Measurements from ENCODE around the gene OTUB2.

OTUB2 gene

DNA sequence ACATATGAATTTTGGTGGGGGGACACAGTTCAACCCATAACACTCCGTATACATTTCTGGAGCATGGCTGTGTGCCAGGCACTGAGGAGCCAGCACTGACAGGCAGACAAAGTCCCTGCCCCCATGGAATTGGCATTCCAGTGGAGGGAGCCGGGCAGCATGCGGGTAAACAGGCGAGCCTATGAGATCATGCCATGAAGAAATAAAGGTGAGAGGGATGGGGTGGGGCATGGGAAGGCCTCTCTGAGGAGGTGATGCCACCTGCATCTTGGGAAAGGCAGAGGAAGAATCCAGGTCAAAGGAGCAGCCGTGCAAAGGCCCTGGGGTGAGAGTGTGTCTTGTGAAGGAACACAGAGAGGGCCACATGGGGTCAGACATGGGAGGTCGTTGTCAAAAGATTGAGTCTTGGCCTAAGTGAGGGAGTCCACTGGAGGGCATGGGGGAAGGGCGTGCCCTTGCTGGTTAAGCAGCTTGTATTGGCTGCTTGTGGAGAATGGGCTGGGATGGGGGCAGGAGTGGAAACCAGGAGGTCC is 3.6 kb downstream of the OTUB2 start:
- H3K4me1 Mint-ChIP-seq: peaks cover 4% of the 10 kb centered on the region
- H3K36me3 Mint-ChIP-seq (ENCODE audit: low read depth): peaks cover 7% of the 10 kb centered on the region
- H3K27ac Mint-ChIP-seq: no peak overlapping the region
- no peak for DNase-seq
- H3K4me3 Mint-ChIP-seq: no peak overlapping the region
- peaks cover 10% of the 10 kb centered on the region for H3K27me3 Mint-ChIP-seq (ENCODE audit: low read depth, poor library complexity)
- peaks cover 8% of the 10 kb centered on the region for H3K9me3 Mint-ChIP-seq
- TF ChIP-seq, protein P1, sequence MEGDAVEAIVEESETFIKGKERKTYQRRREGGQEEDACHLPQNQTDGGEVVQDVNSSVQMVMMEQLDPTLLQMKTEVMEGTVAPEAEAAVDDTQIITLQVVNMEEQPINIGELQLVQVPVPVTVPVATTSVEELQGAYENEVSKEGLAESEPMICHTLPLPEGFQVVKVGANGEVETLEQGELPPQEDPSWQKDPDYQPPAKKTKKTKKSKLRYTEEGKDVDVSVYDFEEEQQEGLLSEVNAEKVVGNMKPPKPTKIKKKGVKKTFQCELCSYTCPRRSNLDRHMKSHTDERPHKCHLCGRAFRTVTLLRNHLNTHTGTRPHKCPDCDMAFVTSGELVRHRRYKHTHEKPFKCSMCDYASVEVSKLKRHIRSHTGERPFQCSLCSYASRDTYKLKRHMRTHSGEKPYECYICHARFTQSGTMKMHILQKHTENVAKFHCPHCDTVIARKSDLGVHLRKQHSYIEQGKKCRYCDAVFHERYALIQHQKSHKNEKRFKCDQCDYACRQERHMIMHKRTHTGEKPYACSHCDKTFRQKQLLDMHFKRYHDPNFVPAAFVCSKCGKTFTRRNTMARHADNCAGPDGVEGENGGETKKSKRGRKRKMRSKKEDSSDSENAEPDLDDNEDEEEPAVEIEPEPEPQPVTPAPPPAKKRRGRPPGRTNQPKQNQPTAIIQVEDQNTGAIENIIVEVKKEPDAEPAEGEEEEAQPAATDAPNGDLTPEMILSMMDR (IDR thresholded peaks at IDR 0.05): no peak

DNA sequence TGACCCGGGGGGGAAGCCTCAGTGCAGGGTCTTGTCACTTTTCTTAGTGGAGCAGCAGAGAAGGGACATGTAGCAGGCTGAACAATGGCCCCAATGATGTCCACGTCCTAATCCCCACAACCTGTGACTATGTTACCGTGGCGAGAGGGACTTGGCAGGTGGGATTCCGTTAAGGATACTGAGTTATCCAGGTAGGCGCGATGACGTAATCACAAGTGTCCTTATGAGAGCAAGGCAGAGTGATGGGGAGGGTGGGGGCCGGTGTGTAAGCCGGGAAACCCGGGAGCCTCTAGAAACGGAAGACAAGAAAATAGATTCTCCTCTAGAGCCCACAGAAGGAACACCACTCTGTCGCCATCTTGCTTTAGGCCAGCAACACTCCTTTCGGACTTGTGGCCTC is 4.4 kb downstream of the OTUB2 start:
- H3K4me1 Mint-ChIP-seq: peaks cover 4% of the 10 kb centered on the region

DNA sequence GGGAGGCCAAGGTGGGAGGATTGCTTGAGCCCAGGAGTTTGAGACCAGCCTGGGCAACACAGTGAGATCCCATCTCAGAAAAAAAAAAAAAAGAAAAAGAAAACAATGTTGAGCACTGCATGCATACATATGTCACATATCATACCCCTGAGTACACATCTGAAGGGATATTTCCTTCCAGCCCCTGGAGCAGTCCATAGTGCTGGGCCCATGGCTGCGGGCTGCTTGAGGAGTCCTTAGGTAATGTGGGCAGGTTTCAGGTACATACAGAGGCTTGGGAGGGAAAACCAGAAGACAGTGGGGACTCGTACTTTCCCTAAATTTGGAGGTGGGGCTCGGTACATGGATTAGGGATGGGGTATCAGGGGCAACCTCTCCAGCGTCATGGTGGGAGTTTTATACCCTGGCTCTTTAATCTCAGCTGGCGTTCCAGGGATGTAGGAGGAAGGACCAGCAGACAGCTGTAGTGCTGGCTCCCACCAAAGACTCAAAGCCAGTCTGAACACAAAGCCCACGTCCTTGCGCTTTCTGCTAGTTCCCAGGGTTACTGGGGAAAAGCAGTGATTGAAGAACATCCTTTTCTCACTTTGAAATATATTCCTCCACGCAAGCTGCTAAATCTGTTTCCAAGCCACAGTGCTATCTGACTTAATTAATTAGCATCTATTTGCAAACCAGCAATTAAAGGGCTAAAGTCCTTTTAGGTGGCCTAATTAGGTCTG is 5.2 kb downstream of the OTUB2 start:
- peaks cover 10% of the 10 kb centered on the region for H3K27me3 Mint-ChIP-seq (ENCODE audit: low read depth, poor library complexity)
- H3K4me1 Mint-ChIP-seq: no peaks in the 10 kb centered on the region
- H3K9me3 Mint-ChIP-seq: peaks cover 8% of the 10 kb centered on the region
- H3K36me3 Mint-ChIP-seq (ENCODE audit: low read depth): peaks cover 7% of the 10 kb centered on the region
- TF ChIP-seq, protein P1 (IDR thresholded peaks at IDR 0.05): no peak
- no peak overlapping the region for H3K4me3 Mint-ChIP-seq
- DNase-seq: no peak
- H3K27ac Mint-ChIP-seq: no peak overlapping the region

More for the DNA sequence above, 4.4 kb downstream of the OTUB2 start:
- Mint-ChIP-seq H3K36me3 (ENCODE audit: low read depth) (peaks cover 7% of the 10 kb centered on the region), H3K27ac (peak overlapping the region; percentile 61), H3K4me3 (no peak overlapping the region), H3K9me3 (peaks cover 8% of the 10 kb centered on the region), H3K27me3 (ENCODE audit: low read depth, poor library complexity) (peaks cover 10% of the 10 kb centered on the region)
- TF ChIP-seq, protein P1 (IDR thresholded peaks at IDR 0.05): no peak
- DNase-seq: no peak

DNA sequence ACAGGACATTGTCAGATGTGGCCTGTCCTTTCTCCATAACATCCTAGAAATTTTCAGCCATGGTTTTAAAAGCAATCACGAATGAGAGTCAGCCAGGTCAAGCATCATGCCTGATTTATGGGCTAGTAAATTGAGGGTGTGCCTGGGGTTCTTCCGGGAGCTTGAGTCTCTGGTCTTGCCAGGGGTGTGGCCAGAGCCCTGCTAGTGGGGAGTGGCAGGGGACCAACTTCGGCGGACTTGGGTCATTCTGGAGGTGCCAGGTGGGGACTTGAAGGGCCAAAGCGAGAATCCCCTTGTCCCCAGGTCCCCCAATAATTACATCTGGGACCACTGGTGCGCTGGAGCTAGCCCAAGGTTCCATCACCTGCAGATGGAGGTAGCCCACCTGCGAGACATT is 5.7 kb downstream of the OTUB2 start:
- Mint-ChIP-seq H3K27ac (no peak overlapping the region), H3K4me3 (no peak overlapping the region), H3K9me3 (peaks cover 8% of the 10 kb centered on the region), H3K27me3 (ENCODE audit: low read depth, poor library complexity) (peaks cover 10% of the 10 kb centered on the region), H3K36me3 (ENCODE audit: low read depth) (peaks cover 11% of the 10 kb centered on the region), H3K4me1 (peaks cover 4% of the 10 kb centered on the region)
- no peak for DNase-seq
- TF ChIP-seq, protein P1 (IDR thresholded peaks at IDR 0.05): no peak

DNA sequence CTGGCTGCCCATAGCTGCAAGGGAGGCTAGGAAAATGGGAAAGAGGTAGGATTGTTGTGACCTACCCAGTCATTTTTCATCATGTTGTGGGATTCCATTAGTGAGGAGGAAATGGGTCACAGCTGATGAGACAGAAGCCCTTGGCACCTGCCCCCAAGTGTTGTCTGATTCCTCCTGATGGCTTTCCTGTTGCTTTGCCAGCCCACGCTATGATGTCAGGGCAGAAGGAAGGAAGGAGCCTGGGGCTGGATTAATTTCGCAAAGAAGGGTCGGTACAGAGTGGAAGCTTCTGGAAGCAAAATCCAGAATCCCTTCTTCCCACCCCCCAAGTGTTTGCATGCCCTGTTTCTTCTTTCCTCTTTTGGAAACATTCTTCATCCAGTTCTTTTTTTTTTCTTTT is 8.7 kb downstream of the OTUB2 start:
- Mint-ChIP-seq H3K4me3 (no peak overlapping the region), H3K9me3 (peaks cover 8% of the 10 kb centered on the region), H3K27ac (no peak overlapping the region), H3K27me3 (ENCODE audit: low read depth, poor library complexity) (peaks cover 10% of the 10 kb centered on the region), H3K4me1 (peaks cover 4% of the 10 kb centered on the region), H3K36me3 (ENCODE audit: low read depth) (peaks cover 11% of the 10 kb centered on the region)
- TF ChIP-seq, protein P1 (IDR thresholded peaks at IDR 0.05): no peak
- DNase-seq: no peak
